ENCODE data around the gene LTBP1. TPM values are rescaled to one million over a fixed set of nuclear protein-coding genes. Genes with fewer than 3 reads are reported as not detected.

Gene LTBP1
- total RNA-seq, 3 donors from 2014 or later: 13.3 to 18.7 (median 17.4) TPM

GRCh38 chr2:33074197-33074596 lies 127.4 kb downstream of the LTBP1 start:
- H3K27me3 ChIP-seq: no peaks in the 10 kb centered on the region
- no peak overlapping the region for H3K4me3 ChIP-seq
- intact Hi-C loops (cut with DNase I; ENCODE audit: low total_unique reads): no loop called here
- peaks cover 0 to 6% of the 10 kb centered on the region in 2 donors for H3K4me1 ChIP-seq
- no peaks in the 10 kb centered on the region for H3K36me3 ChIP-seq
- TF ChIP-seq POLR2A (IDR thresholded peaks at IDR 0.05) (no peak), POLR2AphosphoS5 (IDR thresholded peaks at IDR 0.05) (no peak)
- TF ChIP-seq, protein P1, sequence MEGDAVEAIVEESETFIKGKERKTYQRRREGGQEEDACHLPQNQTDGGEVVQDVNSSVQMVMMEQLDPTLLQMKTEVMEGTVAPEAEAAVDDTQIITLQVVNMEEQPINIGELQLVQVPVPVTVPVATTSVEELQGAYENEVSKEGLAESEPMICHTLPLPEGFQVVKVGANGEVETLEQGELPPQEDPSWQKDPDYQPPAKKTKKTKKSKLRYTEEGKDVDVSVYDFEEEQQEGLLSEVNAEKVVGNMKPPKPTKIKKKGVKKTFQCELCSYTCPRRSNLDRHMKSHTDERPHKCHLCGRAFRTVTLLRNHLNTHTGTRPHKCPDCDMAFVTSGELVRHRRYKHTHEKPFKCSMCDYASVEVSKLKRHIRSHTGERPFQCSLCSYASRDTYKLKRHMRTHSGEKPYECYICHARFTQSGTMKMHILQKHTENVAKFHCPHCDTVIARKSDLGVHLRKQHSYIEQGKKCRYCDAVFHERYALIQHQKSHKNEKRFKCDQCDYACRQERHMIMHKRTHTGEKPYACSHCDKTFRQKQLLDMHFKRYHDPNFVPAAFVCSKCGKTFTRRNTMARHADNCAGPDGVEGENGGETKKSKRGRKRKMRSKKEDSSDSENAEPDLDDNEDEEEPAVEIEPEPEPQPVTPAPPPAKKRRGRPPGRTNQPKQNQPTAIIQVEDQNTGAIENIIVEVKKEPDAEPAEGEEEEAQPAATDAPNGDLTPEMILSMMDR (IDR thresholded peaks at IDR 0.05): no peak
- no peak for DNase-seq (ENCODE audit: low spot score in 2 of 2)
- H3K27ac ChIP-seq: no peak overlapping the region
- H3K9me3 ChIP-seq: no peaks in the 10 kb centered on the region

GRCh38 chr2:33077311-33077710 lies 130.6 kb downstream of the LTBP1 start:
- Histone ChIP-seq H3K27ac (no peak overlapping the region), H3K27me3 (no peaks in the 10 kb centered on the region), H3K4me1 (no peaks in the 10 kb centered on the region), H3K4me3 (no peak overlapping the region), H3K36me3 (no peaks in the 10 kb centered on the region), H3K9me3 (no peaks in the 10 kb centered on the region)
- DNase-seq (ENCODE audit: low spot score in 2 of 2): no peak
- TF ChIP-seq POLR2AphosphoS5 (IDR thresholded peaks at IDR 0.05) (no peak), POLR2A (IDR thresholded peaks at IDR 0.05) (no peak)
- TF ChIP-seq, protein P1 (IDR thresholded peaks at IDR 0.05): no peak
- intact Hi-C loops (cut with DNase I; ENCODE audit: low total_unique reads): no loop called here

- Histone ChIP-seq H3K4me1 (no peaks in the 10 kb centered on the region), H3K4me3 (no peak overlapping the region), H3K27ac (no peak overlapping the region), H3K27me3 (no peaks in the 10 kb centered on the region), H3K36me3 (no peaks in the 10 kb centered on the region), H3K9me3 (no peaks in the 10 kb centered on the region)
- TF ChIP-seq POLR2A (IDR thresholded peaks at IDR 0.05): no peak
- TF ChIP-seq, protein P1 (IDR thresholded peaks at IDR 0.05): no peak
- no peak for TF ChIP-seq POLR2AphosphoS5 (IDR thresholded peaks at IDR 0.05)
- DNase-seq (ENCODE audit: low spot score in 2 of 2): no peak
- intact Hi-C loops (cut with DNase I; ENCODE audit: low total_unique reads): no loop called here
Measured at GRCh38 chr2:33077844-33078243, 131.1 kb downstream of the LTBP1 start.

GRCh38 chr2:33081691-33082090 lies 134.9 kb downstream of the LTBP1 start:
- Histone ChIP-seq H3K27ac (no peak overlapping the region), H3K4me1 (no peaks in the 10 kb centered on the region)
- intact Hi-C loops (cut with DNase I; ENCODE audit: low total_unique reads): no loop called here

DNA sequence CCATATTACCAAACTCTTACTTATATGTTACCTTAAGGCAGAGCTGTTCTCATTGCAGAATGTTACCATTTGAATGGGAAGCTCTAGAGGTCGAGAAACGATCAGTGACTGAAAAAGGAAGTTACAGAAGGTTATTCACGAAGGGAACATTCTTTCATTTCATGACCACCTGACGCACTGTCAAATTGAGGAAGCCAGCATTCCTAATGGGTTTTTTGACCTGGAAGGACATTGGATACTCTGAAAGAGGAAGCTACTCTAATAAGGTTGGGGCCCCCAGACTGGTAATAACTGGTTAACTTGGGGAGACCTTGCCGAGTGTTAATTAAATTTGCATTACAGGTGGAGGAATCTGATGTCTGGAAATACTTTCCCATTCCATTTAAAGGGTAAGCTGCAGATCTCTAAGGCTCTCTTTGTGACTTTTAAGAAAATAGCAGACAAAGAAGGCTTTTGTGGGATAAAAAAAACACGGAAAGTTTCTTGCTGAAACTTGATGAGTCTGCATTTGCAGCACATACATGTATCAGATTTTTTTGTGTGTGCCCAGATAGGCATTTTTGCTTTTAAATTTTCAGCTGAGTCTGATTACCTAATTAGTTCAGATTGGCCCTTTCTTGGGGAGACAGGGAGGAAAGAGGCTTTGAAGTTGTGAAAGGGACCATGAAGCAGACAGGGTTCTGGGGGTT lies 137.1 kb downstream of the LTBP1 start:
- intact Hi-C loops (cut with DNase I; ENCODE audit: low total_unique reads): no loop called here
- Histone ChIP-seq H3K27me3 (no peaks in the 10 kb centered on the region), H3K9me3 (no peaks in the 10 kb centered on the region), H3K4me1 (no peaks in the 10 kb centered on the region), H3K27ac (peak overlapping the region in 1 of 2 donors; percentile 65), H3K36me3 (no peaks in the 10 kb centered on the region), H3K4me3 (no peak overlapping the region)
- no peak for DNase-seq (ENCODE audit: low spot score in 2 of 2)
- TF ChIP-seq, protein P1 (IDR thresholded peaks at IDR 0.05): no peak
- no peak for TF ChIP-seq POLR2A (IDR thresholded peaks at IDR 0.05)
- TF ChIP-seq POLR2AphosphoS5 (IDR thresholded peaks at IDR 0.05): no peak

More at GRCh38 chr2:33081691-33082090, 134.9 kb downstream of the LTBP1 start:
- no peak overlapping the region for H3K4me3 ChIP-seq
- no peak for DNase-seq (ENCODE audit: low spot score in 2 of 2)
- H3K9me3 ChIP-seq: no peaks in the 10 kb centered on the region
- no peaks in the 10 kb centered on the region for H3K36me3 ChIP-seq
- H3K27me3 ChIP-seq: no peaks in the 10 kb centered on the region
- TF ChIP-seq POLR2AphosphoS5 (IDR thresholded peaks at IDR 0.05): no peak

Measured in breast epithelium (tissue), 4 donors.